VCaP (cell line): ENCODE measurements around the gene CACNA1B.
A peak's percentile ranks its signal among the peaks of the same experiment; 100 is the strongest.

Experiments
- H3K27ac ChIP-seq: fragments of 450-650 bp; 2 replicates; pipeline ENCODE4 v1.5.1; 2017
- CTCF ChIP-seq: fragments of 450-650 bp; conservative IDR thresholded peaks from 2 replicates; pipeline ENCODE4 v1.5.1; 2017; ENCODE audit warnings: mild to moderate bottlenecking, moderate library complexity

The CACNA1B gene

GRCh38 chr9:137913771-137914767, 36.5 kb downstream of the CACNA1B start:
- no peak for TF ChIP-seq CTCF
- H3K27ac ChIP-seq = peak overlapping the region; percentile 6; the same call in 1 of the 2 replicates

GRCh38 chr9:137916540-137916939, 39.0 kb downstream of the CACNA1B start:
- H3K27ac ChIP-seq = no peak overlapping the region
- TF ChIP-seq CTCF = no peak

DNA sequence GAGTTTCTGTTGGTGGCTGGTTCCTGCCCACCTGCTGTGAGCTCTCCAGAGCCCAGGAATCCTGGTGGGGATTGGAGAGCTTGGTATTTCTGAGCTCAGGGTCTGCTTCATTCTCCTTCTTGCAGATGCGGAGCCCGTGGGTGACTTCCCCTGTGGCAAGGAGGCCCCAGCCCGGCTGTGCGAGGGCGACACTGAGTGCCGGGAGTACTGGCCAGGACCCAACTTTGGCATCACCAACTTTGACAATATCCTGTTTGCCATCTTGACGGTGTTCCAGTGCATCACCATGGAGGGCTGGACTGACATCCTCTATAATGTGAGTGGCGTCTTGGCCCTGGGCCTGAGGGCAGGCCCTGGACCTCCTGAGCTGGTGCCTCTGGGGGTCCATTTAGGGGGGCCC, 39.5 kb downstream of the CACNA1B start:
- H3K27ac ChIP-seq = no peak overlapping the region
- TF ChIP-seq CTCF = no peak

GRCh38 chr9:137917795-137918194, 40.2 kb downstream of the CACNA1B start:
- no peak overlapping the region for H3K27ac ChIP-seq
- TF ChIP-seq CTCF = no peak

GRCh38 chr9:137918331-137919094, 40.9 kb downstream of the CACNA1B start:
- no peak overlapping the region for H3K27ac ChIP-seq

DNA sequence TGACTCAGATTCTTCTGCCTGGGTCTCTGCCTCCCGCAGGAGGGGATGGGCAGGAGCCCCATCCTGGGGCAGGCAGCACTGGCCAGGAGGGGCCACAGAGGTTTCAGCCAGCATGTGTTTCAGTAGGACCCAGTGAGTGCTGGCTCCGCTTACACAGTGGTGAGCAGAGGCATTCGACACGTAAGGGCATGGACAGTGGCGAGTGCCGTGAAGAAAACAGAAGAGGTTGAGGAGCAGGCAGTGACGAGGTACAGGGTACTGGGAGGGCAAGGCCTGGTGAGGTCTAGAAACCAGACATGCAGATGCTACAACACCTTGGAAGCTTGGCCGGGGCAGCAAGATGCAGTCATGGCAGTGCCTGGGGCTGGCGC, 41.5 kb downstream of the CACNA1B start:
- H3K27ac ChIP-seq = no peak overlapping the region
- TF ChIP-seq CTCF = no peak

More at GRCh38 chr9:137918331-137919094, 40.9 kb downstream of the CACNA1B start:
- no peak for TF ChIP-seq CTCF

DNA sequence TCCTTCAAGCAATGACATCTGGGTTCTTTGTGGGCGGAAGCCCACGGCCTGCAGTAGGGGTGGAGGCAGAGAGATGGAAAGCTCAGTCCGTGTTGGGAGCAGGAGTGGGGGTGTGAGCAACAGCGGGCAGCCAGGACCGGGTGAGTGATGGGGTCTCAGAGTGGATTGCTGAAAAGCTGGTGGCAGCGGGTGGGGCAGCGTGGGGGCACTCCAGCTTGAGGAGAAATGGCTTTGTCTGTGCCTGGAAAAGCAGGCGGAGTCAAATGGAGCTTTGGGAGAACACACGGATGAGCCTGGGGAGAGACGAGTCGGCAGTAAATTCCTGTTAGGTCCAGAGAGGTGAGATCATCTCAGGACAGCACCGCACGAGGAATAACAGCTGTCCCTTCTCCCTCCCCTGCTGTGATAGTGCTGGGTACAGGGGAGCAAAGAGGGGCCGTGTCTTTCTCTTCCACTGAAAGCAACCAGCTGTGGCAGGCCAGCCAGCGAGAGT, 42.1 kb downstream of the CACNA1B start:
- H3K27ac ChIP-seq = no peak overlapping the region
- TF ChIP-seq CTCF = no peak
